Suprapubic skin (tissue), 3 donors: ENCODE measurements around the gene COQ10B.

Source experiments
- CTCF ChIP-seq, 2 donors: fragments of 200-600 bp in 1 of 2; fragments of 450-650 bp in 1 of 2; sonication (generic) in 1 of 2; IDR thresholded peaks; one replicate each; pipeline ENCODE4 v1.5.1; 2016 to 2019; ENCODE audit warnings: antibody characterized with exemption in 2 of 2, mild to moderate bottlenecking in 1 of 2, moderate library complexity in 1 of 2
- POLR2AphosphoS5 ChIP-seq, 3 donors: sonication (generic); formaldehyde crosslinking; IDR thresholded peaks; one replicate each; pipeline ENCODE4 v1.6.1; 2017; ENCODE audit warnings: antibody characterized with exemption in 3 of 3

- no peak for TF ChIP-seq POLR2AphosphoS5 (IDR thresholded peaks at IDR 0.05)
- no peak for TF ChIP-seq CTCF (IDR thresholded peaks at IDR 0.05)
These were observed 53.3 kb downstream of the COQ10B start for GRCh38 chr2:197506658-197507057.
